Activated CD8-positive, alpha-beta T cell treated with anti-CD3 and anti-CD28 coated beads, Interleukin-2, amount 10 ng/mL, durations not matched to agents 7 days and 5 days (primary cell): ENCODE measurements around the gene HNRNPF. TPM values are rescaled to one million over a fixed set of nuclear protein-coding genes. Genes with fewer than 3 reads are reported as not detected.
"Not testable (repeated sequence)": the region's sequence is repeated elsewhere in the genome, so short reads cannot be mapped to it uniquely, and the experiment has no call there.

Experiments
- ATAC-seq: fragments of 150-1000 bp; cut with Tn5 transposase; one replicate; pipeline ENCODE4 v1.10.0; 2021; ENCODE audit warnings: moderate library complexity
- CTCF ChIA-PET: fragments of 350-600 bp; sonication (Branson Sonifier 250); formaldehyde crosslinking; loops from one replicate; lab custom pipeline; 2021; ENCODE audit warnings: antibody characterized with exemption; lab: Charles Lee
- POLR2A ChIA-PET: fragments of 350-600 bp; sonication (Branson Sonifier 250); formaldehyde crosslinking; loops from one replicate; lab custom pipeline; 2021; ENCODE audit warnings: antibody characterized with exemption; lab: Charles Lee
- DNase-seq: peaks from one replicate; pipeline ENCODE4 v3.0.0-alpha.2; 2020
- H3K27ac Mint-ChIP-seq: one replicate; pipeline ENCODE4 v1.8.0; 2021; ENCODE audit warnings: mild to moderate bottlenecking, mixed read lengths
- H3K27me3 Mint-ChIP-seq: one replicate; pipeline ENCODE4 v1.8.0; 2021; ENCODE audit warnings: low read depth, mixed read lengths
- H3K36me3 Mint-ChIP-seq: one replicate; pipeline ENCODE4 v1.8.0; 2021; ENCODE audit warnings: low read depth, mixed read lengths
- H3K4me1 Mint-ChIP-seq: one replicate; pipeline ENCODE4 v1.8.0; 2021; ENCODE audit warnings: low read depth, mixed read lengths
- H3K4me3 Mint-ChIP-seq: one replicate; pipeline ENCODE4 v1.8.0; 2021; ENCODE audit warnings: mild to moderate bottlenecking, mixed read lengths
- H3K9me3 Mint-ChIP-seq: one replicate; pipeline ENCODE4 v1.8.0; 2022; ENCODE audit warnings: mixed read lengths; ENCODE audit not compliant: insufficient read depth
- total RNA-seq, 2 experiments: library from RNA; stranded (reverse); gene quantifications; one replicate each; pipeline ENCODE4 v1.2.3, GENCODE V29; 2021

Gene HNRNPF, protein sequence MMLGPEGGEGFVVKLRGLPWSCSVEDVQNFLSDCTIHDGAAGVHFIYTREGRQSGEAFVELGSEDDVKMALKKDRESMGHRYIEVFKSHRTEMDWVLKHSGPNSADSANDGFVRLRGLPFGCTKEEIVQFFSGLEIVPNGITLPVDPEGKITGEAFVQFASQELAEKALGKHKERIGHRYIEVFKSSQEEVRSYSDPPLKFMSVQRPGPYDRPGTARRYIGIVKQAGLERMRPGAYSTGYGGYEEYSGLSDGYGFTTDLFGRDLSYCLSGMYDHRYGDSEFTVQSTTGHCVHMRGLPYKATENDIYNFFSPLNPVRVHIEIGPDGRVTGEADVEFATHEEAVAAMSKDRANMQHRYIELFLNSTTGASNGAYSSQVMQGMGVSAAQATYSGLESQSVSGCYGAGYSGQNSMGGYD
- total RNA-seq, result 100 to 1,000 TPM; 512 to 515 TPM

DNA sequence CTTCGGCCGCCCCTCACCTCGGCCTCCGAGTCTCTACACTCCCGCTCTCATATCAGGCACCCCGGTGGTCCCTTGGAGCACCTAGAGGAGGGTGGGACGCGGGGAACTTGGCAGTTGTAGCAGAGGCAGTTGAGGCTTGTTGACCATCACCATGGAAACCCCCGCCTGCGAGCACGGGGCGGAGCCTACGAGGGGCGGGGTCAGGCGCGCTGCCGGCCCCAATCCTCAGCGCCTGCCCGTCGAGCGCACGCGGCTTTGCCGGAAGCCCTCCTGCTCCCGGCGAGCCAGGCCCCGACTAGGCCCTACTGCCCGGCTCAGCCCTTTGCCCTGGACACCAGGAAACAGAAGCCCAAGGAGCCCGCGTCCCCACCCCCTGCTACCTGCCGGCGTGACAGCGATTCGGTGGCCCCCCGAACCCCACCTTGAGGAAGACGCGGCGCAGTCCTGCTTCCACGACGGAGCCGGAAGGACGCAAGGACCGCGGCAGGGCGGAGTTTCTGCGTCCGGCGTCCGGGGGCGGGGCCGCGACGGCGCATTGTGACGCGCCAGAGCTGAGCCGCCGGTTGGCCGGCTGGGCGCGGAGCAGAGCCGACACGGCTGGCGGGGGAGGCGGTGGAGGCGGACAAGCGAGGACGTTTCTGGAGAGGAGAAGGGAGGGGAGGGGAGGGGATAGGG is at the start of gene HNRNPF:
TSS of gene HNRNPF (minus strand) at position 477 of the 675 bp plus-strand sequence. CDS start 21,302 bp downstream, outside the sequence.
- H3K4me3 Mint-ChIP-seq, result peak within 1 kb of the TSS; percentile 85
- ChIA-PET CTCF (interaction anchor here (0.8 to 2.3 kb wide), 7 partner anchors 9 to 49 kb away, joined by 3 to 8 read pairs (median 4); no protein-coding TSS in a partner anchor), POLR2A (interaction anchor here (0.6 to 8.3 kb wide), 17 partner anchors 9 to 269 kb away, joined by 3 to 179 read pairs (median 5); partner anchors contain the start of gene ZNF487)
- DNase-seq (peak; percentile 95), ATAC-seq (peak; percentile 74)
- H3K36me3 Mint-ChIP-seq, result peaks cover 42% of the 10 kb centered on the region
- no peaks in the 10 kb centered on the region for H3K9me3 Mint-ChIP-seq
- H3K27ac Mint-ChIP-seq, result peak within 1 kb of the TSS; percentile 98
- H3K27me3 Mint-ChIP-seq, result no peaks in the 10 kb centered on the region
- H3K4me1 Mint-ChIP-seq, result peaks cover 24% of the 10 kb centered on the region

DNA sequence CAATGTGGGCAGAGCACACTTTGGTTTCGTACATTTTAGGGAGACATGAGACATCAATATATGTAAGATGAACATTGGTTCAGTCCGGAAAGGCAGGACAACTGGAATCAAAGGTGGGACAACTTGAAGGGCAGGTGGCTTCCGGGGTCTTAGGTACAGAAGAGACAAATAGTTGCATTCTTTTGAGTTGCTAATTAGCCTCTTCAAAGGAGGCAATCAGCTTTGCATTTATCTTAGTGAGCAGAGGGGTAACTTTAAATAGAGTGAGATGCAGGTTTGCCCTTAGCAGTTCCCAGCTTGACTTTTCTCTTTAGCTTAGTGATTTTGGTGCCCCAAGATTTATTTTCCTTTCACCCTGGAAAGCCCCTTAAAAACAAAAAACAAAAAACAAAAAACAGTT is 49.2 kb upstream of the HNRNPF start:
- no peak for ATAC-seq
- H3K27ac Mint-ChIP-seq, result no peak overlapping the region
- no peak overlapping the region for H3K4me3 Mint-ChIP-seq
- DNase-seq, result no peak
- peaks cover 14% of the 10 kb centered on the region for H3K36me3 Mint-ChIP-seq
- ChIA-PET POLR2A (interaction anchor here (0.6 to 1.2 kb wide), 3 partner anchors 49 to 147 kb away, joined by 3 to 4 read pairs (median 3); partner anchors contain the start of gene HNRNPF), CTCF (interaction anchor here (0.8 to 2.1 kb wide), 9 partner anchors 14 to 253 kb away, joined by 3 to 8 read pairs (median 3); partner anchors contain the start of gene HNRNPF)
- peaks cover 39% of the 10 kb centered on the region for H3K4me1 Mint-ChIP-seq
- H3K9me3 Mint-ChIP-seq, result no peaks in the 10 kb centered on the region
- no peaks in the 10 kb centered on the region for H3K27me3 Mint-ChIP-seq

DNA sequence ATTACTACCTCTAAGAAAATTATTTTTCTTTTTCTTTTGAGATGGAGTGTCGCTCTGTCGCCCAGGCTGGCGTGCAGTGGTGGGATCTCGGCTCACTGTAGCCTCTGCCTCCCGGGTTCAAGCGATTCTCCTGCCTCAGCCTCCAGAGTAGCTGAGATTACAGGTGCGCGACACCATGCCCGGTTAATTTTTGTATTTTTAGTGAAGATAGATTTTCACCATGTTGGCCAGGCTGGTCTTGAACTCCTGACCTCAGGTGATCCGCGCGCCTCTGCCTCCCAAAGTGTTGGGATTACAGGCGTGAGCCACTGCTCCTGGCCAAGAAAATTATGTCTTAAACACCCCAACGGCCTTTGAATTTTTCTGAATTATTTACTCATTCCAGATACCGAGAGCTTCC is 47.6 kb upstream of the HNRNPF start:
- peak overlapping the region; percentile 22 for H3K4me3 Mint-ChIP-seq
- H3K27ac Mint-ChIP-seq, result peak overlapping the region; percentile 99
- DNase-seq, POLR2A ChIA-PET, H3K27me3 Mint-ChIP-seq, ATAC-seq, H3K9me3 Mint-ChIP-seq, CTCF ChIA-PET: not testable (repeated sequence)
- peaks cover 49% of the 10 kb centered on the region for H3K4me1 Mint-ChIP-seq
- peaks cover 20% of the 10 kb centered on the region for H3K36me3 Mint-ChIP-seq

DNA sequence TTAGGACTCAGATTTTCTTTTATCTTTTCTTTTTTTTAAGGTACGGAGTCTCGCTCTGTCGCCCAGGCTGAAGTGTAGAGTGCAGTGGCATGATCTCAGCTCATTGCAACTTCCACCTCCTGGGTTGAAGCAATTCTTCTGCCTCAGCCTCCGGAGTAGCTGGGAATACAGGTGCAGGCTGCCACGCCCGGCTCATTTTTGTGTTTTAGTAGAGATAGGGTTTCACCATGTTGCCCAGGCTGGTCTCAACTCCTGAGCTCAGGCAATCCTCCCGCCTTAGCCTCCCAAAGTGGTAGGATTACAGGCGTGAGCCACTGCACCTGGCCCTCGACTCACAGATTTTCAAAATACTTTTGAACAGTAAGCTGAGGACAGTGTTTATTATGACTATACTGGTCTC is 45.0 kb upstream of the HNRNPF start:
- H3K9me3 Mint-ChIP-seq, DNase-seq, ATAC-seq, H3K27me3 Mint-ChIP-seq: not testable (repeated sequence)
- POLR2A ChIA-PET, result interaction anchor here (0.7 to 1.3 kb wide), 2 partner anchors 51 to 63 kb away, joined by 3 to 6 read pairs; no protein-coding TSS in a partner anchor
- peak overlapping the region; percentile 99 for H3K27ac Mint-ChIP-seq
- H3K4me1 Mint-ChIP-seq, result peaks cover 50% of the 10 kb centered on the region
- CTCF ChIA-PET, result interaction anchor here (1.2 to 1.8 kb wide), 3 partner anchors 45 to 302 kb away, joined by 3 to 7 read pairs (median 4); partner anchors contain the start of gene HNRNPF
- peak overlapping the region; percentile 95 for H3K4me3 Mint-ChIP-seq
- peaks cover 20% of the 10 kb centered on the region for H3K36me3 Mint-ChIP-seq

DNA sequence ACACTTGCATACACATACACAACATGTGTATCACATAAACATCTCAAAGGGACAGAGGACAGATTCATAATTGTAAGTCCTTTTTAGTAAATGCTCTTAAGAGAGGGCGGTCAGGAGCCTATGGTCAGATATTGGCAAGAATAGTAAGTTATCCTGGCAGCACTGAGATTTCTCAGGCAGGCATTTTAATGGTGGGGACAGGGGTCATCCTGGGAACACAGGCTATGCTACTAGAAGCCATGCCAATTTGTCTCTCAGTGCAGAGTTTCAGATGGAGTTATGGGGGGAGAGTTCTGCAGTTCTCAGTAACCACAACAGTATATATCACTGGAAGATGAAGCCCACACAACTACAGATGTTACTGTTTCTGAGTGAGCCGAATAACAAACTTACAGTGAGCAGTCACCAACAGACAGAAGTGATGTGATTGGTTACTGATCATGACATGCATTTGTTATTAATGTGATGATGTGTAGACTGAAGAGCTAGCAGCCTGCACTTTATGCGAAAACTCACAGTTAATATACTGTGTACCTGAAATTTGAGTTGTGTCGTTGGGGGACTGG is 44.4 kb upstream of the HNRNPF start:
- CTCF ChIA-PET, result interaction anchor here (1.2 to 1.8 kb wide), 3 partner anchors 44 to 301 kb away, joined by 3 to 7 read pairs (median 4); partner anchors contain the start of gene HNRNPF
- Mint-ChIP-seq H3K36me3 (peaks cover 20% of the 10 kb centered on the region), H3K4me1 (peaks cover 50% of the 10 kb centered on the region), H3K9me3 (no peaks in the 10 kb centered on the region), H3K4me3 (peak overlapping the region; percentile 65), H3K27me3 (no peaks in the 10 kb centered on the region), H3K27ac (peak overlapping the region; percentile 98)
- POLR2A ChIA-PET, result interaction anchor here (1.3 to 4.7 kb wide), 2 partner anchors 16 to 50 kb away, joined by 6 to 22 read pairs; partner anchors contain the start of gene ZNF487
- ATAC-seq, result no peak
- peak; percentile 28 for DNase-seq

DNA sequence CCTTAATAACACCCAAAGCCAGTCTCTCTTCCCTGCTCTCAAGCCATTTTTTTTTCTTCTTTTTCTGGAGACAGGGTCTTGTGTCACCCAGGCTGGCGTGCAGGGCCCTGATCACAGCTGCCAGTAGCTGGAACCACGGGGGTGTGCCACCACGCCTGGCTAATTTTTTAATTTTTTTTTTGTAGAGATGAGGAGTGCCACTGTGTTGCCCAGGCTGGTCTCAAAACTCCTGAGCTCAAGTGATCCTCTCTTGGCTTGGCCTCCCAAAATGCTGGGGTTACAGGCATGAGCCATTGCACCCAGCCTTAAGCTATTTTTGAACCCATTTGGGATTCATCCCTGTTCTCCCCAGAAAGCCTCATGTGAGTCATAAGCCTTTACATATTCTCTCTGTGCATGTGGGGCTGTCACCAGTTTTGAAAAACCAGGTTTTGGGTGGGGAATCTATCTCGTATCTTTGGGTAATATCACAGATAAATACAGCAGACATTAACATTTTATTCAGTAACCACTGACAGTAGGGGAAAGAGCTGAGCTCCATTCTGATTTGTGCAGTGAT is 43.4 kb upstream of the HNRNPF start:
- no peaks in the 10 kb centered on the region for H3K9me3 Mint-ChIP-seq
- peaks cover 52% of the 10 kb centered on the region for H3K4me1 Mint-ChIP-seq
- ATAC-seq, result no peak
- no peak for DNase-seq
- POLR2A ChIA-PET, result interaction anchor here (2.0 to 4.7 kb wide), 2 partner anchors 15 to 48 kb away, joined by 7 to 22 read pairs; partner anchors contain the start of gene ZNF487
- H3K27ac Mint-ChIP-seq, result peak overlapping the region; percentile 98
- peak overlapping the region; percentile 65 for H3K4me3 Mint-ChIP-seq
- no peaks in the 10 kb centered on the region for H3K27me3 Mint-ChIP-seq
- H3K36me3 Mint-ChIP-seq, result peaks cover 23% of the 10 kb centered on the region
- CTCF ChIA-PET, result interaction anchor here (0.7 to 1.3 kb wide), 4 partner anchors 32 to 332 kb away, joined by 3 to 4 read pairs (median 4); no protein-coding TSS in a partner anchor

DNA sequence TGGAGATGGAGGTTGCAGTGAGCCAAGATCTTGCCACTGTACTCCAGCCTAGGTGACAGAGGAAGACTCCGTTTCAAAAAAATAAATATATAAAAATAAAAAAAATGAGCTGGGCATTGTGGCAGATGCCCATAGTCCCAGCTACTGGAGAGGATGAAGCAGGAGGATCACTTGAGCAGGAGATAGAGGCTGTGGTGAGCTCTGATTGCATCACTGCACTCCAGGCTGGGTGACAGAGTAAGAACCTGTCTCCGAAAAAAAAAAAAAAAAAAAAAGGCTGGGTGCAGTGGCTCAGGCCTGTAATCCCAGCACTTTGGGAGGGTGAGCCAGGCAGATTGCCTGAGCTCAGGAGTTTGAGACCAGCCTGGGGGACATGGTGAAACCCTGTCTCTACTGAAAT is 39.8 kb upstream of the HNRNPF start:
- ChIA-PET CTCF (interaction anchor here (1.6 kb wide), 1 partner anchor 55 kb away, joined by 4 read pairs; no protein-coding TSS in a partner anchor), POLR2A (interaction anchor here (0.9 to 4.7 kb wide), 3 partner anchors 12 to 52 kb away, joined by 4 to 22 read pairs (median 13); partner anchors contain the start of genes HNRNPF and ZNF487)
- DNase-seq, result no peak
- no peak for ATAC-seq
- peaks cover 37% of the 10 kb centered on the region for H3K4me1 Mint-ChIP-seq
- H3K36me3 Mint-ChIP-seq, result peaks cover 33% of the 10 kb centered on the region
- H3K27ac Mint-ChIP-seq, result no peak overlapping the region
- peaks cover 10% of the 10 kb centered on the region for H3K9me3 Mint-ChIP-seq
- H3K27me3 Mint-ChIP-seq, result no peaks in the 10 kb centered on the region
- H3K4me3 Mint-ChIP-seq, result no peak overlapping the region

DNA sequence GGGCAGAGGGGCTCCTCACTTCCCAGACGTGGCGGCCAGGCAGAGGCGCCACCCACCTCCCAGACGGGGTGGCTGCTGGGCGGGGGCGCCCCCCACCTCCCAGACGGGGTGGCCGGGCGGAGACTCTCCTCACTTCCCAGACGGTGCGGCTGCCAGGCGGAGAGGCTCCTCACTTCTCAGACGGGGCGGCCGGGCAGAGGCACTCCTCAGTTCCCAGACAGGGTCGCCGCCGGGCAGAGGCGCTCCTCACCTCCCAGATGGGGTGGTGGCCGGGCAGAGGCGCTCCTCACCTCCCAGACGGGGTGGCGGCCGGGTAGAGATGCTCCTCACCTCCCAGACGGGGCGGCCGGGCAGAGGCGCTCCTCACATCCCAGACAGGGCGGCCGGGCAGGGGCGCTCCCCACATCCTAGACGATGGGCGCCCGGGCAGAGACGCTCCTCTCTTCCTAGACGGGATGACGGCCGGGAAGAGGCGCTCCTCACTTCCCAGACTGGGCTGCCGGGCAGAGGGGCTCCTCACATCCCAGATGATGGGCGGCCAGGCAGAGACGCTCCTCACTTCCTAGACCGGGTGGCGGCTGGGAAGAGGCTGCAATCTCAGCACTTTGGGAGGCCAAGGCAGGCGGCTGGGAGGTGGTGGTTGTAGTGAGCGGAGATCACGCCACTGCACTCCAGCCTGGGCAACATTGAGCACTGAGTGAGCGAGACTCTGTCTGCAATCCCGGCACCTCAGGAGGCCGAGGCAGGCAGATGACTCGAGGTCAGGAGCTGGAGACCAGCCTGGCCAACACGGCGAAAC is 37.4 kb upstream of the HNRNPF start:
- H3K9me3 Mint-ChIP-seq, H3K4me3 Mint-ChIP-seq, H3K27me3 Mint-ChIP-seq, POLR2A ChIA-PET, DNase-seq, ATAC-seq, CTCF ChIA-PET, H3K27ac Mint-ChIP-seq: not testable (repeated sequence)
- Mint-ChIP-seq H3K36me3 (peaks cover 22% of the 10 kb centered on the region), H3K4me1 (peaks cover 15% of the 10 kb centered on the region)

DNA sequence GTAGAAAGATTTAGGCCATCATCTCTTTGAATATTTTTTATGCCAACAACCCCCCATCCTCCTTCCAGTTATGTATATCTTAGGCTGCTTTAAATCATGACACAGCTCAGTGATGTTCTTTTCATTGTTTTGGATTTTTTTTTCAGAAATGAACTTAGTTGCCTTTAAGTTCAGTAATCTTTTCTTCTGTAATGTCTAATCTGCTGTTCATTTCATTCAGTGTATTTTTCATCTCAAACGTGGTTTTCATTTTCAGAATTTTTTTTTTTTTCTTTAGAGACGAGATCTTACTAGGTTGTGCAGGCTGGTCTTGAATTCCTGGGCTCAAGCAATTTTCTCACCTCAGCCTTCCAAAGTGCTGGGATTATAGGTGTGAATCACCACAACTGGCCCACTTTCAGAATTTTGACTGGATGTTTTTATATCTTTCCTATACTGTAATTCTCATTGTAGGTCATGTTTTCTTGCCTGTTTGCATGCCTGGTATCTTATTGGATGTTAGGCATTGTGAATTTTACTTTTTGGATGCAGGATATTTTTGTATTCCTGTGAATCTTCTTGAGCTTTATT is 36.0 kb upstream of the HNRNPF start:
- Mint-ChIP-seq H3K27me3 (no peaks in the 10 kb centered on the region), H3K9me3 (peaks cover 10% of the 10 kb centered on the region), H3K4me1 (peaks cover 17% of the 10 kb centered on the region), H3K4me3 (no peak overlapping the region), H3K27ac (no peak overlapping the region), H3K36me3 (peaks cover 22% of the 10 kb centered on the region)
- ChIA-PET CTCF (interaction anchor here (0.7 to 1.3 kb wide), 4 partner anchors 14 to 152 kb away, joined by 3 to 5 read pairs (median 3); no protein-coding TSS in a partner anchor), POLR2A (interaction anchor here (0.8 kb wide), 1 partner anchor 37 kb away, joined by 5 read pairs; no protein-coding TSS in a partner anchor)
- ATAC-seq, result no peak
- no peak for DNase-seq

DNA sequence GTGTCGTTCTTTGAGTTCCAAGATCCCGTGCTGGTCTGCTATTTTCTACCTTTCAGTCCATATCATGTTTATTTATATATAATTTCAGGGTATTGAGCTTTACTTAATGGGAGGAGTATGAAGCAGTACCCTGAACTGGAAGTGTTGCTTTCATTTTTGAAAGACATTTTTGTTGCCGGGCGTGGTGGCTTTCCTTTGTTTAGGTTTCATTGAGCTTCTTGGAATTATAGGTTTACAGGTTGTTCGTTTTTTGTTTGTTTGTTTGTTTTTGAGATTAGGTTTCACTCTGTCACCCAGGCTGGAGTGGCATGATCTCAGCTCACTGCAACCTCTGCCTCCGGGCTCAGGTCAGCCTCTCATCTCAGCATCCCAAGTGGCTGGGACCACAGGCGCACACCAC is 35.3 kb upstream of the HNRNPF start:
- ATAC-seq, result no peak
- ChIA-PET POLR2A (interaction anchor here (0.8 kb wide), 1 partner anchor 37 kb away, joined by 5 read pairs; no protein-coding TSS in a partner anchor), CTCF (interaction anchor here (0.7 to 1.3 kb wide), 4 partner anchors 14 to 151 kb away, joined by 3 to 5 read pairs (median 3); no protein-coding TSS in a partner anchor)
- no peak overlapping the region for H3K4me3 Mint-ChIP-seq
- H3K9me3 Mint-ChIP-seq, result peaks cover 10% of the 10 kb centered on the region
- peaks cover 17% of the 10 kb centered on the region for H3K4me1 Mint-ChIP-seq
- H3K27ac Mint-ChIP-seq, result no peak overlapping the region
- no peaks in the 10 kb centered on the region for H3K27me3 Mint-ChIP-seq
- no peak for DNase-seq
- peaks cover 22% of the 10 kb centered on the region for H3K36me3 Mint-ChIP-seq
